GM13976 (cell line): Measurements from ENCODE around the gene BANF2.
"Not testable (repeated sequence)": the region's sequence is repeated elsewhere in the genome, so short reads cannot be mapped to it uniquely, and the experiment has no call there.

Experiments
- DNase-seq: peaks from one replicate; pipeline ENCODE4 v3.0.0; 2012; ENCODE audit warnings: low spot score
- CTCF ChIP-seq: IDR thresholded peaks from 2 replicates; pipeline ENCODE4 v1.5.1; 2012; ENCODE audit warnings: borderline replicate concordance, mild to moderate bottlenecking; ENCODE audit not compliant: insufficient read depth; ENCODE audit errors: extremely low read depth, missing control alignments, control extremely low read depth
- in situ Hi-C: fragments of 300-500 bp; cut with MboI; formaldehyde crosslinking; loops from one replicate; pipeline ENCODE4 v1.12.0; 2022; ENCODE audit warnings: low sequenced_read_pairs, mixed read lengths, inconsistent platforms; ENCODE audit not compliant: unreplicated experiment

BANF2 gene

GRCh38 chr20:17772005-17772343 lies 72.2 kb downstream of the BANF2 start:
- in situ Hi-C loops = no loop called here
- no peak for TF ChIP-seq CTCF
- no peak for DNase-seq

- no peak for TF ChIP-seq CTCF
- in situ Hi-C loops = no loop called here
- DNase-seq = no peak
Observed at GRCh38 chr20:17773619-17774018, 73.9 kb downstream of the BANF2 start.

GRCh38 chr20:17775600-17775999 lies 75.8 kb downstream of the BANF2 start:
- in situ Hi-C loops = no loop called here
- no peak for DNase-seq
- no peak for TF ChIP-seq CTCF

GRCh38 chr20:17776551-17776950 lies 76.8 kb downstream of the BANF2 start:
- in situ Hi-C loops = no loop called here
- no peak for TF ChIP-seq CTCF
- no peak for DNase-seq

GRCh38 chr20:17779011-17779410 lies 79.2 kb downstream of the BANF2 start:
- DNase-seq, in situ Hi-C loops: not testable (repeated sequence)

GRCh38 chr20:17782768-17783167 lies 83.0 kb downstream of the BANF2 start:
- in situ Hi-C loops = no loop called here
- peak; percentile 54 for DNase-seq
- TF ChIP-seq CTCF = no peak

- TF ChIP-seq CTCF = no peak
- in situ Hi-C loops = no loop called here
- DNase-seq = no peak
Observed at GRCh38 chr20:17783671-17784070, 83.9 kb downstream of the BANF2 start.

GRCh38 chr20:17785007-17785406 lies 85.2 kb downstream of the BANF2 start:
- no peak for DNase-seq
- TF ChIP-seq CTCF = no peak
- in situ Hi-C loops = no loop called here
